Panc1 (cell line): Measurements from ENCODE around the gene DDX1. TPM values are rescaled to one million over a fixed set of nuclear protein-coding genes. Genes with fewer than 3 reads are reported as not detected.

Experiments used
- ATAC-seq: fragments of 200-7000 bp; cut with Tn5 transposase; 2 replicates; pipeline ENCODE4 v1.9.1; 2020; ENCODE audit warnings: mild to moderate bottlenecking, moderate library complexity
- BruUV-seq: library from RNA; stranded (reverse); fragments of 400-500 nt; replicated peaks from 2 replicates; lab custom pipeline; 2021; lab: Mats Ljungman, UMichigan
- CTCF ChIA-PET: fragments of 300-600 bp; sonication (Branson Sonifier 250); formaldehyde crosslinking; loops from one replicate; lab custom pipeline; 2022; ENCODE audit warnings: antibody characterized with exemption; lab: Charles Lee
- POLR2A ChIA-PET: fragments of 300-600 bp; sonication (Branson Sonifier 250); formaldehyde crosslinking; loops from one replicate; lab custom pipeline; 2022; ENCODE audit warnings: antibody characterized with exemption; lab: Charles Lee
- DNase-seq: peaks from one replicate; pipeline ENCODE4 v3.0.0-alpha.2; 2010; ENCODE audit warnings: low read depth, low spot score
- H3K27ac ChIP-seq: 2 replicates; pipeline ENCODE4 v1.5.1; 2011; ENCODE audit warnings: mild to moderate bottlenecking, low read length, inconsistent platforms
- H3K27me3 ChIP-seq: fragments of 200-500 bp; sonication (Bioruptor generic); 2 replicates; pipeline ENCODE4 v1.6.0; 2014; ENCODE audit warnings: low read length, inconsistent platforms; ENCODE audit not compliant: control insufficient read depth, insufficient read depth
- H3K36me3 ChIP-seq: fragments of 200-500 bp; sonication (Bioruptor generic); 2 replicates; pipeline ENCODE4 v1.5.1; 2014; ENCODE audit warnings: inconsistent platforms, mild to moderate bottlenecking, low read length, moderate library complexity; ENCODE audit not compliant: control insufficient read depth, insufficient read depth
- H3K4me1 ChIP-seq: 2 replicates; pipeline ENCODE4 v1.5.1; 2011; ENCODE audit warnings: inconsistent platforms, mild to moderate bottlenecking, low read length, moderate library complexity; ENCODE audit not compliant: control insufficient read depth, insufficient read depth
- H3K4me3 ChIP-seq, 2 experiments: 2 replicates each; pipeline ENCODE4 v1.5.1; 2011 to 2012; ENCODE audit warnings: low read depth in 2 of 2, low read length in 2 of 2, mild to moderate bottlenecking in 2 of 2, inconsistent platforms in 1 of 2, moderate library complexity in 1 of 2
- H3K9me3 ChIP-seq: fragments of 200-500 bp; sonication (Bioruptor generic); 2 replicates; pipeline ENCODE4 v1.5.1; 2014; ENCODE audit warnings: low read depth, mild to moderate bottlenecking, inconsistent platforms, low read length, moderate library complexity; ENCODE audit not compliant: control insufficient read depth, insufficient read depth
- CTCF ChIP-seq: fragments of 450-650 bp; IDR thresholded peaks from 2 replicates; pipeline ENCODE4 v1.5.1; 2017; ENCODE audit warnings: mild to moderate bottlenecking
- POLR2AphosphoS5 ChIP-seq: IDR thresholded peaks from 2 replicates; pipeline ENCODE4 v1.6.1; 2012; ENCODE audit warnings: mild to moderate bottlenecking, low read depth, low read length, moderate library complexity
- REST ChIP-seq, 2 experiments: IDR thresholded peaks; 2 replicates each; pipeline ENCODE4 v1.6.1; 2011 to 2012; ENCODE audit warnings: low read depth in 2 of 2, control low read depth in 1 of 2, low read length in 1 of 2, mild to moderate bottlenecking in 1 of 2, moderate library complexity in 1 of 2; ENCODE audit not compliant: insufficient read depth in 1 of 2
- SIN3A ChIP-seq: IDR thresholded peaks from 2 replicates; pipeline ENCODE4 v1.6.1; 2012; ENCODE audit warnings: low read depth, mild to moderate bottlenecking, low read length, moderate library complexity, borderline replicate concordance; ENCODE audit not compliant: insufficient read depth
- TCF7L2 ChIP-seq: IDR thresholded peaks from 2 replicates; pipeline ENCODE4 v1.6.1; 2011; ENCODE audit warnings: mild to moderate bottlenecking, low read depth, low read length, inconsistent platforms
- in situ Hi-C: cut with HindIII; loops from 2 replicates; pipeline ENCODE4 v1.10.0; 2016; ENCODE audit warnings: low sequenced_read_pairs, low pct_unique_long_range_greater_than_20kb
- intact Hi-C: fragments of 100-400 bp; cut with micrococcal nuclease; formaldehyde crosslinking; loops from one replicate; pipeline ENCODE4 v1.10.0; 2022; ENCODE audit not compliant: unreplicated experiment
- total RNA-seq: library from RNA; stranded (reverse); gene quantifications from one replicate; pipeline ENCODE4 v1.2.1, GENCODE V29; 2021; ENCODE audit not compliant: unreplicated experiment

The DDX1 gene
- total RNA-seq, 1 experiment from 2014 or later, result 102 TPM

GRCh38 chr2:15661295-15661569, 69.6 kb downstream of the DDX1 start:
- Histone ChIP-seq H3K27ac (no peak overlapping the region), H3K36me3 (no peaks in the 10 kb centered on the region), H3K27me3 (no peaks in the 10 kb centered on the region; the same call in 1 of the 2 replicates), H3K9me3 (no peaks in the 10 kb centered on the region), H3K4me3 (no peak overlapping the region), H3K4me1 (no peaks in the 10 kb centered on the region)
- in situ Hi-C loops (no loop called here), intact Hi-C loops (no loop called here)
- BruUV-seq, result no TSS peak
- TF ChIP-seq TCF7L2 (no peak), SIN3A (no peak), REST (IDR thresholded peaks at IDR 0.05; ENCODE audit: insufficient read depth in 1 of 2, low read depth in 2 of 2, low read length in 1 of 2) (no peak), POLR2AphosphoS5 (no peak), CTCF (no peak)
- DNase-seq (no peak), ATAC-seq (no peak)
- ChIA-PET CTCF (no interaction called here), POLR2A (no interaction called here)

- CTCF ChIA-PET, result no interaction called here
- in situ Hi-C loops, result no loop called here
- TF ChIP-seq SIN3A (no peak), REST (IDR thresholded peaks at IDR 0.05; ENCODE audit: insufficient read depth in 1 of 2, low read depth in 2 of 2, low read length in 1 of 2) (no peak), CTCF (no peak), TCF7L2 (no peak), POLR2AphosphoS5 (no peak)
Measured at GRCh38 chr2:15662026-15662425, 70.4 kb downstream of the DDX1 start.

More at GRCh38 chr2:15662026-15662425, 70.4 kb downstream of the DDX1 start:
- ATAC-seq, result no peak
- Histone ChIP-seq H3K27me3 (no peaks in the 10 kb centered on the region; the same call in 1 of the 2 replicates), H3K4me3 (no peak overlapping the region), H3K4me1 (no peaks in the 10 kb centered on the region), H3K9me3 (no peaks in the 10 kb centered on the region), H3K27ac (no peak overlapping the region), H3K36me3 (no peaks in the 10 kb centered on the region)
- POLR2A ChIA-PET, result no interaction called here
- intact Hi-C loops, result no loop called here
- no peak for DNase-seq
- BruUV-seq, result no TSS peak
